ENCODE measurements around the gene ABHD17A. TPM values are rescaled to one million over a fixed set of nuclear protein-coding genes. Genes with fewer than 3 reads are reported as not detected.

ABHD17A gene
- polyA plus RNA-seq, 1 donor (not counting 4 experiments of a cell fraction or from before 2014, with no cell fraction given), result 27.2 TPM

DNA sequence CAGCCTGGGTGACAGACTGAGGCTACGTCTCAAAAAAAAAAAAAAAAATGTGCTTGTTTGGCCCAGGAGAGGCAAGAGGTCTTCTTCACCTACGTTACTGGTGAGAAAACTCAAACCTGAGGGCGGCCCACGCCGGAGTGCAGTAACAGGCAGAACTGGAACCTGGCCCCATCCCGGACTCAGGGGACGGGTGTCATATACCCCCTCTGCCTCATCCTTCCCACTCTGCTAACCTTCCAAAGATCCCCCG, 19.5 kb upstream of the ABHD17A start:
- Histone ChIP-seq H3K9me1 (ENCODE audit: control insufficient read depth, extremely low read depth, insufficient read depth, low read length) (no peaks in the 10 kb centered on the region), H3K79me2 (ENCODE audit: control insufficient read depth, insufficient read depth, low read length) (peaks cover 34% of the 10 kb centered on the region), H3K36me3 (ENCODE audit: control insufficient read depth in 2 of 2, extremely low read depth in 1 of 2, insufficient read depth in 2 of 2, low read length in 2 of 2) (peaks cover 0 to 3% of the 10 kb centered on the region in 2 experiments), H3K4me1 (ENCODE audit: control insufficient read depth, extremely low read depth, insufficient read depth, low read length) (peaks cover 37% of the 10 kb centered on the region), H3K9ac (ENCODE audit: control insufficient read depth, extremely low read depth, insufficient read depth, low read length) (peak overlapping the region; percentile 87), H3K4me3 (ENCODE audit: control insufficient read depth in 2 of 3, extremely low read depth in 1 of 3, insufficient read depth in 2 of 3, low read depth in 1 of 3, low read length in 3 of 3) (peak overlapping the region; percentile 62 to 70 (median 68)), H4K20me1 (ENCODE audit: control insufficient read depth, extremely low read depth, insufficient read depth, low read length) (peaks cover 5% of the 10 kb centered on the region), H2AFZ (ENCODE audit: control insufficient read depth, low read length) (peak overlapping the region; percentile 88), H3K27ac (ENCODE audit: control insufficient read depth, insufficient read depth, low read length) (peak overlapping the region; percentile 88), H3K9me3 (ENCODE audit: control insufficient read depth, low read depth, low read length) (no peaks in the 10 kb centered on the region), H3K4me2 (ENCODE audit: control insufficient read depth, extremely low read depth, insufficient read depth, low read depth, low read length) (peak overlapping the region; percentile 91), H3K27me3 (ENCODE audit: control insufficient read depth, extremely low read depth, insufficient read depth, low read length) (no peaks in the 10 kb centered on the region)
- FAIRE-seq, result no peak
- no peak for DNase-seq (ENCODE audit: low read depth, low spot score)
- TF ChIP-seq EZH2 (IDR thresholded peaks at IDR 0.05; ENCODE audit: low read length), result no peak
- TF ChIP-seq, protein P1, sequence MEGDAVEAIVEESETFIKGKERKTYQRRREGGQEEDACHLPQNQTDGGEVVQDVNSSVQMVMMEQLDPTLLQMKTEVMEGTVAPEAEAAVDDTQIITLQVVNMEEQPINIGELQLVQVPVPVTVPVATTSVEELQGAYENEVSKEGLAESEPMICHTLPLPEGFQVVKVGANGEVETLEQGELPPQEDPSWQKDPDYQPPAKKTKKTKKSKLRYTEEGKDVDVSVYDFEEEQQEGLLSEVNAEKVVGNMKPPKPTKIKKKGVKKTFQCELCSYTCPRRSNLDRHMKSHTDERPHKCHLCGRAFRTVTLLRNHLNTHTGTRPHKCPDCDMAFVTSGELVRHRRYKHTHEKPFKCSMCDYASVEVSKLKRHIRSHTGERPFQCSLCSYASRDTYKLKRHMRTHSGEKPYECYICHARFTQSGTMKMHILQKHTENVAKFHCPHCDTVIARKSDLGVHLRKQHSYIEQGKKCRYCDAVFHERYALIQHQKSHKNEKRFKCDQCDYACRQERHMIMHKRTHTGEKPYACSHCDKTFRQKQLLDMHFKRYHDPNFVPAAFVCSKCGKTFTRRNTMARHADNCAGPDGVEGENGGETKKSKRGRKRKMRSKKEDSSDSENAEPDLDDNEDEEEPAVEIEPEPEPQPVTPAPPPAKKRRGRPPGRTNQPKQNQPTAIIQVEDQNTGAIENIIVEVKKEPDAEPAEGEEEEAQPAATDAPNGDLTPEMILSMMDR (optimal IDR thresholded peaks at IDR 0.05 in 1 of 3, IDR thresholded peaks at IDR 0.05 in 1 of 3, conservative IDR thresholded peaks at IDR 0.05 in 1 of 3; ENCODE audit: extremely low read depth in 1 of 3, insufficient read depth in 2 of 3, low read length in 3 of 3), result no peak
- dilution Hi-C loops (cut with MboI; ENCODE audit: extremely low pct_ligation_motif_present, low sequenced_read_pairs), result no loop called here

DNA sequence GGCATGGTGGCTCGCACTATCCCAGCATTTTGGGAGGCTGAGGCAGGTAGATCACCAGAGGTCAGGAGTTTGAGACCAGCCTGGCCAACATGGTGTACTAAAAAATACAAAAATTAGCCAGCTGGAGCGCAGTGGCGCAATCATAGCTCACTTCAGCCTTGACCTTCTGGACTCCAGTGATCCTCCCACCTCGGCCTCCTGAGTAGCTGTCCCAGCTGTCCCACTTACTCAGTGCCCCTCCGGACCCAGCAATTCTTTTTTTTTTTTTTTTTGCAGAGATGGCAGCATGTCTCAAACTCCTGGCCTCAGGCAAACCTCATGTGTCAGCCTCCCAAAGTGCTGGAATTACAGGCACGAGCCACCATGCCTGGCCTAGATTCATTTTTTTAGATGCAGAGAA, 17.6 kb upstream of the ABHD17A start:
- dilution Hi-C loops (cut with MboI; ENCODE audit: extremely low pct_ligation_motif_present, low sequenced_read_pairs), result no loop called here
- H3K27me3 ChIP-seq (ENCODE audit: control insufficient read depth, extremely low read depth, insufficient read depth, low read length), result no peaks in the 10 kb centered on the region
- no peaks in the 10 kb centered on the region for H4K20me1 ChIP-seq (ENCODE audit: control insufficient read depth, extremely low read depth, insufficient read depth, low read length)
- H3K36me3 ChIP-seq (ENCODE audit: control insufficient read depth in 2 of 2, extremely low read depth in 1 of 2, insufficient read depth in 2 of 2, low read length in 2 of 2), result no peaks in the 10 kb centered on the region
- no peaks in the 10 kb centered on the region for H3K9me3 ChIP-seq (ENCODE audit: control insufficient read depth, low read depth, low read length)
- no peak overlapping the region for H3K27ac ChIP-seq (ENCODE audit: control insufficient read depth, insufficient read depth, low read length)
- H3K4me3 ChIP-seq (ENCODE audit: control insufficient read depth in 2 of 3, extremely low read depth in 1 of 3, insufficient read depth in 2 of 3, low read depth in 1 of 3, low read length in 3 of 3), result no peak overlapping the region
- DNase-seq (ENCODE audit: low read depth, low spot score), result no peak
- no peak for FAIRE-seq
- peaks cover 17% of the 10 kb centered on the region for H3K79me2 ChIP-seq (ENCODE audit: control insufficient read depth, insufficient read depth, low read length)
- no peak overlapping the region for H3K4me2 ChIP-seq (ENCODE audit: control insufficient read depth, extremely low read depth, insufficient read depth, low read depth, low read length)
- H2AFZ ChIP-seq (ENCODE audit: control insufficient read depth, low read length), result no peak overlapping the region
- H3K4me1 ChIP-seq (ENCODE audit: control insufficient read depth, extremely low read depth, insufficient read depth, low read length), result peaks cover 25% of the 10 kb centered on the region
- H3K9me1 ChIP-seq (ENCODE audit: control insufficient read depth, extremely low read depth, insufficient read depth, low read length), result no peaks in the 10 kb centered on the region
- no peak overlapping the region for H3K9ac ChIP-seq (ENCODE audit: control insufficient read depth, extremely low read depth, insufficient read depth, low read length)
- TF ChIP-seq EZH2 (IDR thresholded peaks at IDR 0.05; ENCODE audit: low read length), result no peak
- TF ChIP-seq, protein P1 (optimal IDR thresholded peaks at IDR 0.05 in 1 of 3, IDR thresholded peaks at IDR 0.05 in 1 of 3, conservative IDR thresholded peaks at IDR 0.05 in 1 of 3; ENCODE audit: extremely low read depth in 1 of 3, insufficient read depth in 2 of 3, low read length in 3 of 3), result no peak
